RWPE2 (cell line): ENCODE measurements around the gene P2RX2.

ENCODE experiments used
- ATAC-seq: fragments of 200-7000 bp; cut with Tn5 transposase; 3 replicates; pipeline ENCODE4 v1.9.1; 2021; ENCODE audit warnings: low read depth
- DNase-seq: peaks from one replicate; pipeline ENCODE4 v3.0.0-alpha.2; 2020; ENCODE audit warnings: low spot score
- H3K27ac ChIP-seq: fragments of 450-650 bp; 2 replicates; pipeline ENCODE4 v1.5.1; 2017; ENCODE audit warnings: mild to moderate bottlenecking; ENCODE audit not compliant: poor library complexity, severe bottlenecking
- H3K27me3 ChIP-seq: fragments of 250-450 bp; sonication (Bioruptor Pico); 2 replicates; pipeline ENCODE4 v1.5.1; 2021; ENCODE audit warnings: mild to moderate bottlenecking, moderate library complexity; ENCODE audit not compliant: insufficient read depth, poor library complexity, severe bottlenecking
- H3K36me3 ChIP-seq: fragments of 250-450 bp; sonication (Bioruptor Pico); 2 replicates; pipeline ENCODE4 v1.5.1; 2020; ENCODE audit warnings: low read depth, mild to moderate bottlenecking, moderate library complexity
- H3K4me1 ChIP-seq: fragments of 250-450 bp; sonication (Bioruptor Pico); 2 replicates; pipeline ENCODE4 v1.5.1; 2021; ENCODE audit warnings: mild to moderate bottlenecking, moderate library complexity; ENCODE audit not compliant: insufficient read depth, poor library complexity, severe bottlenecking
- H3K4me3 ChIP-seq: fragments of 250-450 bp; sonication (Bioruptor Pico); 2 replicates; pipeline ENCODE4 v1.5.1; 2021; ENCODE audit warnings: mild to moderate bottlenecking, moderate library complexity; ENCODE audit not compliant: severe bottlenecking
- H3K9me3 ChIP-seq: fragments of 250-450 bp; sonication (Bioruptor Pico); 2 replicates; pipeline ENCODE4 v1.5.1; 2021; ENCODE audit warnings: mild to moderate bottlenecking, moderate library complexity; ENCODE audit not compliant: severe bottlenecking
- TF ChIP-seq, protein P1 (sequence below): fragments of 450-650 bp; IDR thresholded peaks from one replicate; pipeline ENCODE4 v1.5.1; 2017; ENCODE audit warnings: mild to moderate bottlenecking, moderate library complexity; ENCODE audit not compliant: poor library complexity, severe bottlenecking

P2RX2 gene

DNA sequence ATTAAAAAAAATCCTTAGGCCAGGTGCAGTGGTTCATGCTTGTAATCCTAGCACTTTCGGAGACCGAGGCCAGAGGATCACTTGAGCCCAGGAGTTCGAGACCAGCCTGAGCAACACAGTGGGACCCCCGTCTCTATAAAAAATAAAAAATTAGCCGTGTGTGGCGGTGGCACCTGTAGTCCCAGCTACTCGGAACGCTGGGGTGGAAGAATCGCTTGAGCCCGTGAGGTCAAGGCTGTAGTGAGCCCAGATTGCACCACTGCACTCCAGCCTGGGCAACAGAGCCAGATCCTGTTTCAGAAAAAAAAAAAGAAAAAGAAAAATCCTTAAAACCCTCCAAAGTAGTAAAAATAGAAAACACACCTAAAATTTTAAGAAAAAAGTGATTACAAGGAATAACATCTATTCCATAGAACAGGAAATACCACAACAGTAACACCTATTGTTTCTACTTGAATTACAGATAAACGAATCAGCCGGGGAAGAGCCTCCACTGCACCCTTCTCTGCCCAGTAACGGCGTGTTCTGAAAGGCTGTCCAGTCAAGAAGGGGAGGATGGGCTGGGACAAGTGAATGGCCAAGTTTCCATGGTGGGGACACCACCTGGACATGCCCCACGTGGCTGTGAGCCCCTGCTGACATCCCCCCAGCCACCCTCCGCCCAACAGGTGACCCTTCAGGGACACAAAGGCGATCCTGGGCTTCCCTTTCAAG is 50.7 kb downstream of the P2RX2 start:
- Histone ChIP-seq H3K27me3 (no peaks in the 10 kb centered on the region), H3K27ac (no peak overlapping the region), H3K9me3 (no peaks in the 10 kb centered on the region), H3K36me3 (peaks cover 88% of the 10 kb centered on the region), H3K4me1 (no peaks in the 10 kb centered on the region), H3K4me3 (no peak overlapping the region)
- 0 out of 3 replicates have a peak, but pooled peaks have one; percentile 22 for ATAC-seq
- no peak for DNase-seq
- TF ChIP-seq, protein P1, sequence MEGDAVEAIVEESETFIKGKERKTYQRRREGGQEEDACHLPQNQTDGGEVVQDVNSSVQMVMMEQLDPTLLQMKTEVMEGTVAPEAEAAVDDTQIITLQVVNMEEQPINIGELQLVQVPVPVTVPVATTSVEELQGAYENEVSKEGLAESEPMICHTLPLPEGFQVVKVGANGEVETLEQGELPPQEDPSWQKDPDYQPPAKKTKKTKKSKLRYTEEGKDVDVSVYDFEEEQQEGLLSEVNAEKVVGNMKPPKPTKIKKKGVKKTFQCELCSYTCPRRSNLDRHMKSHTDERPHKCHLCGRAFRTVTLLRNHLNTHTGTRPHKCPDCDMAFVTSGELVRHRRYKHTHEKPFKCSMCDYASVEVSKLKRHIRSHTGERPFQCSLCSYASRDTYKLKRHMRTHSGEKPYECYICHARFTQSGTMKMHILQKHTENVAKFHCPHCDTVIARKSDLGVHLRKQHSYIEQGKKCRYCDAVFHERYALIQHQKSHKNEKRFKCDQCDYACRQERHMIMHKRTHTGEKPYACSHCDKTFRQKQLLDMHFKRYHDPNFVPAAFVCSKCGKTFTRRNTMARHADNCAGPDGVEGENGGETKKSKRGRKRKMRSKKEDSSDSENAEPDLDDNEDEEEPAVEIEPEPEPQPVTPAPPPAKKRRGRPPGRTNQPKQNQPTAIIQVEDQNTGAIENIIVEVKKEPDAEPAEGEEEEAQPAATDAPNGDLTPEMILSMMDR = no peak
